Osteocyte (in vitro differentiated cells): Measurements from ENCODE around the gene SNX1. TPM values are rescaled to one million over a fixed set of nuclear protein-coding genes. Genes with fewer than 3 reads are reported as not detected.

Source experiments
- DNase-seq: peaks from one replicate; pipeline ENCODE4 v3.0.0; 2021; ENCODE audit warnings: mixed read lengths; ENCODE audit not compliant: unreplicated experiment; ENCODE audit errors: extremely low spot score
- H3K27ac Mint-ChIP-seq: one replicate; pipeline ENCODE4 v1.8.0; 2021; ENCODE audit warnings: mild to moderate bottlenecking, mixed read lengths; ENCODE audit not compliant: unreplicated experiment
- H3K27me3 Mint-ChIP-seq: one replicate; pipeline ENCODE4 v1.8.0; 2021; ENCODE audit warnings: mixed read lengths; ENCODE audit not compliant: unreplicated experiment
- H3K36me3 Mint-ChIP-seq: one replicate; pipeline ENCODE4 v1.8.0; 2021; ENCODE audit warnings: mixed read lengths; ENCODE audit not compliant: unreplicated experiment
- H3K4me1 Mint-ChIP-seq: one replicate; pipeline ENCODE4 v1.8.0; 2021; ENCODE audit warnings: mixed read lengths; ENCODE audit not compliant: unreplicated experiment
- H3K4me3 Mint-ChIP-seq: one replicate; pipeline ENCODE4 v1.8.0; 2021; ENCODE audit warnings: mild to moderate bottlenecking, moderate library complexity, mixed read lengths; ENCODE audit not compliant: unreplicated experiment
- H3K9me3 Mint-ChIP-seq: one replicate; pipeline ENCODE4 v1.8.0; 2021; ENCODE audit warnings: mixed read lengths; ENCODE audit not compliant: unreplicated experiment
- total RNA-seq: library from RNA; stranded (reverse); gene quantifications from 2 replicates; pipeline ENCODE4 v1.2.1, GENCODE V29; 2021
- TF ChIP-seq, protein P1 (sequence below): fragments of 200-600 bp; sonication (generic); IDR thresholded peaks from 2 replicates; pipeline ENCODE4 v1.5.0; 2021; ENCODE audit warnings: antibody characterized with exemption, mild to moderate bottlenecking, moderate library complexity

Gene SNX1
- total RNA-seq, 1 donor from 2014 or later, result 101 TPM

DNA sequence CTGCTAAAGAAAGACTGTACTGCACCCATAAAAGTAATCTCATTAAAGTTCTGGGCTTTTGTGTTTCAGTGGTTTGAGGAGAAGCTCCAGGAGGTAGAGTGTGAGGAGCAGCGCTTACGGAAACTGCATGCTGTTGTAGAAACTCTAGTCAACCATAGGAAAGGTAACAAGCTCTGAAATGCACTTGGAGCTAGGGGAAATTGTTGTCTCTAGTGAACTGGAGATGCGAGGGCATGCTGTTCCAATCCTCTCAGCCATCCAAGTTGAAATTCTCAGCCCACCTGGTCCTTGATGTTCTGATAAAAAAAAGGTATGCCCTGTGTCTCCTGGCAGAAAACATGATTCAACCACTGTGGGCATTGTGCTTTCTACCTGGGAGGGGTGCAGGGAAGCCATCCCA lies 34.4 kb downstream of the SNX1 start:
- peak; percentile 1 for DNase-seq
- TF ChIP-seq, protein P1, sequence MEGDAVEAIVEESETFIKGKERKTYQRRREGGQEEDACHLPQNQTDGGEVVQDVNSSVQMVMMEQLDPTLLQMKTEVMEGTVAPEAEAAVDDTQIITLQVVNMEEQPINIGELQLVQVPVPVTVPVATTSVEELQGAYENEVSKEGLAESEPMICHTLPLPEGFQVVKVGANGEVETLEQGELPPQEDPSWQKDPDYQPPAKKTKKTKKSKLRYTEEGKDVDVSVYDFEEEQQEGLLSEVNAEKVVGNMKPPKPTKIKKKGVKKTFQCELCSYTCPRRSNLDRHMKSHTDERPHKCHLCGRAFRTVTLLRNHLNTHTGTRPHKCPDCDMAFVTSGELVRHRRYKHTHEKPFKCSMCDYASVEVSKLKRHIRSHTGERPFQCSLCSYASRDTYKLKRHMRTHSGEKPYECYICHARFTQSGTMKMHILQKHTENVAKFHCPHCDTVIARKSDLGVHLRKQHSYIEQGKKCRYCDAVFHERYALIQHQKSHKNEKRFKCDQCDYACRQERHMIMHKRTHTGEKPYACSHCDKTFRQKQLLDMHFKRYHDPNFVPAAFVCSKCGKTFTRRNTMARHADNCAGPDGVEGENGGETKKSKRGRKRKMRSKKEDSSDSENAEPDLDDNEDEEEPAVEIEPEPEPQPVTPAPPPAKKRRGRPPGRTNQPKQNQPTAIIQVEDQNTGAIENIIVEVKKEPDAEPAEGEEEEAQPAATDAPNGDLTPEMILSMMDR, result no peak
- Mint-ChIP-seq H3K4me1 (no peaks in the 10 kb centered on the region), H3K27me3 (no peaks in the 10 kb centered on the region), H3K9me3 (no peaks in the 10 kb centered on the region), H3K27ac (no peak overlapping the region), H3K36me3 (peaks cover 62% of the 10 kb centered on the region), H3K4me3 (no peak overlapping the region)

DNA sequence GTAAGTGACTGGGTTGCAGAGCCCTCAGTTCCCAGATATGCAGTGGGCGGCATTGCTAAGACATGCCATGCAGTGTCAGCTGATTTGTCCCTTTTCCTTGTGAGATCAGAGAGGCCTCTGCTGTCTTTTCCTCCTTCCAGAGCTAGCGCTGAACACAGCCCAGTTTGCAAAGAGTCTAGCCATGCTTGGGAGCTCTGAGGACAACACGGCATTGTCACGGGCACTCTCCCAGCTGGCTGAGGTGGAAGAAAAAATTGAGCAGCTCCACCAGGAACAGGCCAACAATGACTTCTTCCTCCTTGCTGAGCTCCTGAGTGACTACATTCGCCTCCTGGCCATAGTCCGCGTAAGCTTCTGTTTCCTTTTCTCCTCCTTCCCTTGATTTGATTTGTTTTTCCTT lies 35.8 kb downstream of the SNX1 start:
- no peak overlapping the region for H3K4me3 Mint-ChIP-seq
- no peak for DNase-seq
- peaks cover 59% of the 10 kb centered on the region for H3K36me3 Mint-ChIP-seq
- no peak overlapping the region for H3K27ac Mint-ChIP-seq
- no peaks in the 10 kb centered on the region for H3K9me3 Mint-ChIP-seq
- TF ChIP-seq, protein P1, result no peak
- H3K27me3 Mint-ChIP-seq, result no peaks in the 10 kb centered on the region
- H3K4me1 Mint-ChIP-seq, result no peaks in the 10 kb centered on the region

DNA sequence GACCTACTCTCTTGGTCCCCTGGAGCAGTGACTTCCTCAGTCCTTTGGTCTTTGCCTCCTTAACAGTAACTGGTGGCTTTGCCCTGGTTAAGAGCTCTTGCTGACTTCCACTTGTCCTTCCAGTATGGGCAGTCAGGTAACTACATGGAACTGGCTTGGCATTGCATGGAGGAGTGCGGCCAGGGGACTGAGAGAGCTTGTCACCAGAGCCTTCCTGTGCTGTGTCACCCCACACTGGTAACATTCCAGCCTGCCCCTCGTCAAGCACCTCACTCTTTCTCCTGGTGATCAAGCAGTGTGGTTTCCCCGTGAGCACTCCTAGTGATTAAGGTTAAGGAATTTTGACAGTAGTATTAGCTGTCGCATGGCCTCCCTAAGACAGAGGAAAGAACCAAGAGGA lies 36.4 kb downstream of the SNX1 start:
- no peak overlapping the region for H3K27ac Mint-ChIP-seq
- no peak overlapping the region for H3K4me3 Mint-ChIP-seq
- no peaks in the 10 kb centered on the region for H3K9me3 Mint-ChIP-seq
- TF ChIP-seq, protein P1, result no peak
- no peak for DNase-seq
- no peaks in the 10 kb centered on the region for H3K4me1 Mint-ChIP-seq
- no peaks in the 10 kb centered on the region for H3K27me3 Mint-ChIP-seq
- H3K36me3 Mint-ChIP-seq, result peaks cover 57% of the 10 kb centered on the region

DNA sequence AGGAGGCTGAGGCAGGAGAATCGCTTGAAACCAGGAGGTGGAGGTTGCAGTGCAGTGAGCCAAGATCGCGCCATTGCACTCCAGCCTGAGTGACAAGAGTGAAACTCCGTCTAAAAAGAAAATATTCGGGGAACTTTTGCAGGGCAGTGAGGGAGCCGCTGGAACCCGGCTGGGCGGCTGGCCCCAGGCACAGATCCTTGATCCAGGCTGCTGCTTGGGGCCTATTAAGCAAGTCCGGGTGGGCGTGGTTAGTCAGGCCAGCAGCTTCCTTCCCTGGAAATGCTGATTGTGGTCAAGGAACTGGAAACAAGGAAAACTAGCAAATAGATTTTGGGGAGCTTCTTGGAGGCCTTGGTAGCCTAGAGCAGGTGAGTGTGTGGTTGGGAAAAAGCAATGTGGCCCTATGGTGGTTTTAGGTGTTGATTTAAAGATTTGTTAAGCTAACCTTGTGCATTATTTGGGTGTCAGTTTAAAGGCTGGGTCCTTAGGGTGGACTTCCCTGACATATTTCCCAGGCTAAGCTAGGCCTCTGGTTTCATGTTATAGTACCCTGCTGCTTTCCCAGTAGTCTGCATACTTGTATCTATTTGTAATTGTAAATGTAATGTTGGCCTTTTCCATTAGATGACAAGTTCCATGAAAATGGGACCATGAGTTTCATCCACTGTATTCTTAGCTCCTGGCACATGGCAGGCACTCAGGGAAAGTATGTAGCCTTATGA lies 38.0 kb downstream of the SNX1 start:
- Mint-ChIP-seq H3K4me3 (no peak overlapping the region), H3K27me3 (no peaks in the 10 kb centered on the region), H3K36me3 (peaks cover 47% of the 10 kb centered on the region), H3K27ac (no peak overlapping the region), H3K4me1 (no peaks in the 10 kb centered on the region), H3K9me3 (no peaks in the 10 kb centered on the region)
- DNase-seq, result no peak
- TF ChIP-seq, protein P1, result no peak

DNA sequence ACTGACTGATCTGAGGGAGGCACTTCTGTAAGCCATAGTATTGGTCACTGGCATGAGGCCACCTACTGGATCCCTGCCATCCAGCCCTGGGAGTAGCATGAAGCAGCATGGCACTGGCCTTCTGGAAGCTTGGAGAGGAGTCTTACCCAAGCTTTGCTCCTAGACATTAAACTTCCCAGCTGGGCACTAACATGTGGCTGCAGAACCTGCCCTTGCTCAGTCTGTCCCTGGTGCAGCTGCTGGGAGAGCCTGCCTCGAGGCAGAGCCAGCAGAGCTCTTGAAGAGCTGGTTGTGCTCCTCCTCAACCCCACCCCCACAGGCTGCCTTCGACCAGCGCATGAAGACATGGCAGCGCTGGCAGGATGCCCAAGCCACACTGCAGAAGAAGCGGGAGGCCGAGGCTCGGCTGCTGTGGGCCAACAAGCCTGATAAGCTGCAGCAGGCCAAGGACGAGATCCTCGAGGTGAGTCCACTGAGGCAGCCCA lies 38.6 kb downstream of the SNX1 start:
- no peak for DNase-seq
- Mint-ChIP-seq H3K9me3 (no peaks in the 10 kb centered on the region), H3K27ac (no peak overlapping the region), H3K4me3 (no peak overlapping the region), H3K4me1 (no peaks in the 10 kb centered on the region), H3K27me3 (no peaks in the 10 kb centered on the region), H3K36me3 (peaks cover 50% of the 10 kb centered on the region)
- TF ChIP-seq, protein P1, result no peak
